ENCODE results near the gene ASTL. TPM values are rescaled to one million over a fixed set of nuclear protein-coding genes. Genes with fewer than 3 reads are reported as not detected.

Gene ASTL
- total RNA-seq, 1 donor from 2014 or later, result 2.4 TPM

DNA sequence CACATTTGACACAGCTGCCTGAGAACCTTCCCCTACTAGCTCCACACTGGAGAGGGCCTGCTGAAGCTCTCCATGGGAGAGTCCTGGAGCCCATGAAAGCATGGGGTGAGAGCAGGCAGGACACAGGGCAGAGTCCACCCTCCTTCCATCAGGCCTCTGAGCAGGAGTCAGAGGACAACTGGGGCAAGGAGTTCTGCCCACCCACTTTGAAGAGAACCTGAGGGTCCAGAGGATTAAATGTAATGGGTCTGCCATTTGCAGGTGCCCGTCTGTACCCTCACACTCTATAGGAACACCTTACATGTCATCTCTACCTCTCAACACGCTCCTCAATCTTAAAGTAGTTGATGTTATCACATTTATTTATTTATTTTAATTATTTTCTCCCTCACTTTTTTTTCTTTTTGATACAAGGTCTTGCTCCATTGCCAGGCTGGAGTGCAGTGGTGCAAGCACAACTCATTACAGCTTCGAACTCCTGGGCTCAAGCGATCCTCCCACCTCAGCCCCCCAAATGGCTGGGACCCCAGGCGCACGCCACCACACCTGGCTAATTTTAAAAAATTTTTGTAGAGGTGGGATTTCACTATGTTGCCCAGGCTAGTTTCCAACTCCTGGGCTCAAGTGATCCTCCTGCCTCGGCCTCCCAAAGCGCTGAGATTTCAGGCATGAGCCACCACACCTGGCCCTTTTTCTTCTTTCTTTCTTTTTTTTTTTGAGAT lies 32.1 kb downstream of the ASTL start:
- Mint-ChIP-seq H3K9me3 (peaks cover 9% of the 10 kb centered on the region), H3K27me3 (peaks cover 2% of the 10 kb centered on the region), H3K4me3 (no peak overlapping the region), H3K4me1 (no peaks in the 10 kb centered on the region), H3K36me3 (ENCODE audit: low read depth) (peaks cover 1% of the 10 kb centered on the region), H3K27ac (no peak overlapping the region)
- DNase-seq, result no peak
- intact Hi-C loops (cut with micrococcal nuclease), result no loop called here

DNA sequence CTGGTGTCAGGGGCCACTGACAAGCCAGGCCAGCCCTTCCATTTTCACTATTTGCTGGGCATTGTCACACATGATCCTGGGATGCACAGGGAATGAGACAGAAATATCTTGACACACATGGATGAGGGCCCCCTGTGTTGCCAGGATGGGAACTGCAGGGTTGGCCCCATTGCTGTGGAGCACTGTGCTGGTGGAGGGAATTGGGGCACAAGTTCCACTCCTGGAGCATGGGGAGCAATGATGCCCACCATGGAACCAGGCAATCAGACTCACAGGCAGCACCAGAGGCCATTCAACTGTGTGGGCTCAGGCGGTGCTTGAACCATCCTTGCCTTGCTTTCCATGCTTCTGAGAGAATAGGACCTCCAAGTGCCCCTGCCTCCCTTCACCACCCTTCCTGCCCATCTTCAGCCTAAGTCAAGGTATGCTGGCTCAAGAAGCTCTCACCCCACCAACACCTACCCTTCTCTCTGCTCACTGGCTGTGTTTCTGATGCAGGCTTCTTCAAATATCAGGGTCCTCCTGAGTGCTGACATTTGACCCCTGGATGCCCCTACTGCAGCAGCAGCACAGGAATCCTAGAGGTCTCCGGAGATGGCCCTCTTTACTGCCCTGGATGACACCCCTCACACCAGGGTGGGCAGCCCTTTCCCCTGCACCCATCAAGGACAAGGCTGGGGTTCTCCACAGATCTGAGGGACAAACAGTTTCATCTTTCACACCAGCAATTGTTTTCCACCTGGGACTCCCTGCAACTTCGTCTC lies 33.0 kb downstream of the ASTL start:
- H3K36me3 Mint-ChIP-seq (ENCODE audit: low read depth), result peaks cover 1% of the 10 kb centered on the region
- H3K27me3 Mint-ChIP-seq, result peaks cover 2% of the 10 kb centered on the region
- H3K9me3 Mint-ChIP-seq, result peaks cover 9% of the 10 kb centered on the region
- H3K4me3 Mint-ChIP-seq, result no peak overlapping the region
- no peak overlapping the region for H3K27ac Mint-ChIP-seq
- no peaks in the 10 kb centered on the region for H3K4me1 Mint-ChIP-seq
- DNase-seq, result no peak
- intact Hi-C loops (cut with micrococcal nuclease), result no loop called here

DNA sequence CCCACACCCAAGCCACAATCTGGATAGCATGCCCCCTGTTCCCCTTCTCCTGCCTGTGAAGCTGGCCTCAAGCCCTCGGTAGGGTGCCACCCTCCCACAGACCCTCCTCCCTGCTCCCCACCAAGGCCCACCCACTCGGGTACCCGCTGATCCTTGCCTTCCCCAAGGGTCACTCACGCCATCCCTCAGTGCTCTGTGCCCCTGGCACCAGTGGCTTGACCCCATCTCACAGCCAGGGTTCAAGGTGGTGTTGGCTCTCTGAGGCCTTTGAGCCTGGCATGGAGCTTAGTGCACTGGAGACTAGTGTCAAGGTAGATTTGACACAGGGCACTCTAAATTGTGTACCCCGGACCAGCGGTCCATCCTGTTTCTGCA lies 33.8 kb downstream of the ASTL start:
- Mint-ChIP-seq H3K36me3 (ENCODE audit: low read depth) (peaks cover 1% of the 10 kb centered on the region), H3K27ac (no peak overlapping the region), H3K9me3 (peaks cover 9% of the 10 kb centered on the region)

DNA sequence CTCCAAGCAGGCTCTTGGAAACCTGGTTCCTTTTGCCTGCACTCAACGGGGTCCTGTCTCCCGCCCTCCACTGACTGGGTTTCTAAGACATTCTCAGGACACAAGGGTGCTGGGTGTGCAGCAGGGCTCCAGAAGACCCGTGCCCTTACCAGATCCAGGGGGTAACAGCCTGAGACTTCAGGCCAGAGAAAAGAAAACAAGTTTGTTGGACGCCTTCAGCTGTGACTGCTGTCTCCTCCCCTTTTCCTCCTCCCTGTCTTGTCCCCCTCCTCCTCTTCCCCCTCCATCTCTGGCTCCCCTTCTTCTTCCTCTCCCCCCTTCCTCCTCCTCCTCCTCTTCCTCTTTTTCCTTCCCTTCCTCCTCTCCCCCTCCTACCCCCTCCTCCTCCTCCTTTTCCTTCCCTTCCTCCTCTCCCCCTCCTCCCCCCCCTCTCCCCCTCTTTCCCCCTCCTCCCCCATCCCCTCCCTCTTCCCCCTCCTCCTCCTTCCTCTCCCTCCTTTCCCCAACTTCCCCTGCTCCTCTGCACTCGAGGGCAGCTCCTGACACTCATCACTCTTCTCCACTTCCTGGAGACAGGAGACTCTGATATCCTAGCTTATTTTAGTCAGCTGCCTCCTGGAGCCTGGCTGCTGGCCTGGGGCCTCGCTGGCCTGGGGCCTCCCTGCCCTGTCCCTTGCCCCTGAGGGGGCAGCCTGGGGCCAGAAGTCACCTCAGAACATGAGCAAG lies 34.4 kb downstream of the ASTL start:
- intact Hi-C loops (cut with micrococcal nuclease), result no loop called here
- H3K27ac Mint-ChIP-seq, result no peak overlapping the region
- no peak for DNase-seq

More for the DNA sequence above, 33.8 kb downstream of the ASTL start:
- Mint-ChIP-seq H3K4me3 (no peak overlapping the region), H3K27me3 (peaks cover 2% of the 10 kb centered on the region), H3K4me1 (no peaks in the 10 kb centered on the region)
- DNase-seq, result no peak
- intact Hi-C loops (cut with micrococcal nuclease), result no loop called here

DNA sequence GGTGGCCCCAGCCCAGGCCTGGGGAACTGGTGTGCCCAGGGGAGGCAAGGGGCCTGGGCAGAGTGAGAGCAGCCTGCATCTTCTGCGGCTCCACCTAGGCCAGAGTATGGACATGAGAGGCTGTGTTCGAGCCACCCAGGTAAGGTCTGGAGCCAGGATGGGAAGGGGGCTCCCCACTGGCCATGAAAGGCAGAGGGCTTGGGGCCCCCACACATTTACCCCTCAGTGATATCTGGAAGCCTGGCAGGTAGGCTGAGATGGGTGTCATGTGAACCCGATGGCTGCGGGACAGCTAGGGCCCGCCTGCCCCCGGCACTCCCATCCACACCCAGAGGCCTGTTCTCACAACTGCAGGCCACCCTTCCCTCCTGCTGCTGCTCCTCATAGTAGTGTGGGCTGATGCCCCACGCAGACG lies 35.1 kb downstream of the ASTL start:
- Mint-ChIP-seq H3K4me3 (no peak overlapping the region), H3K9me3 (peaks cover 9% of the 10 kb centered on the region), H3K4me1 (no peaks in the 10 kb centered on the region), H3K36me3 (ENCODE audit: low read depth) (peaks cover 1% of the 10 kb centered on the region), H3K27ac (no peak overlapping the region), H3K27me3 (peaks cover 2% of the 10 kb centered on the region)
- intact Hi-C loops (cut with micrococcal nuclease), result no loop called here
- no peak for DNase-seq

More for the DNA sequence above, 34.4 kb downstream of the ASTL start:
- H3K9me3 Mint-ChIP-seq, result peaks cover 9% of the 10 kb centered on the region
- no peak overlapping the region for H3K4me3 Mint-ChIP-seq
- H3K36me3 Mint-ChIP-seq (ENCODE audit: low read depth), result peaks cover 1% of the 10 kb centered on the region
- no peaks in the 10 kb centered on the region for H3K4me1 Mint-ChIP-seq
- H3K27me3 Mint-ChIP-seq, result peaks cover 2% of the 10 kb centered on the region

DNA sequence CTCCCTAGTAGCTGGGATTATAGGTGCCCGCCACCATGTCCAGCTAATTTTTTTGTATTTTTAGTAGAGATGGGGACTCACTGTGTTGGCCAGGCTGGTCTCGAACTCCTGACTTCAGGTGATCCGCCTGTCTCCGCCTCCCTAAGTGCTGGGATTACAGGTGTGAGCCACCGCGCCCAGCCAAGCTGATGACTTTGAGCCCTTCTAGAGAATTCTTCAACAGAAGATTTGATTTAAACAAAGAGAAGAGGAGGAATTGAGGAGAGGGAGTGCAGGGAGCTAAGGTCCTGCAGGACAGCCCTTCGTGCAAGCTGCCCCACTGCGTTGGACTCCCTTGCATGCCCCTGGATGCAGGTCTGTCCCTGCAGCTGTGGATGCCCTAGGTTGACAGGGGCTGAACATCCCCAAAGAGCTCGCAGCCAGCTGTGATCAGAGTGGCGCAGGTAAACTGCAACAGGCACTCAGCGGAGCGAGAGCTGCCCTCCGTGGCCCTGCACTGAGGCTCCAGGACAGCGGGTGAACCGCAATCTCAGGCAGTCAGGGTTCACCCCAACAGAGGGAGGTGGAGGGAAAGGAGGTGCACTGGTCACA lies 35.6 kb downstream of the ASTL start:
- DNase-seq, result no peak
- Mint-ChIP-seq H3K27ac (no peak overlapping the region), H3K36me3 (ENCODE audit: low read depth) (peaks cover 1% of the 10 kb centered on the region), H3K27me3 (peaks cover under 1% of the 10 kb centered on the region), H3K4me1 (no peaks in the 10 kb centered on the region), H3K4me3 (no peak overlapping the region), H3K9me3 (peaks cover 9% of the 10 kb centered on the region)
- intact Hi-C loops (cut with micrococcal nuclease), result no loop called here

DNA sequence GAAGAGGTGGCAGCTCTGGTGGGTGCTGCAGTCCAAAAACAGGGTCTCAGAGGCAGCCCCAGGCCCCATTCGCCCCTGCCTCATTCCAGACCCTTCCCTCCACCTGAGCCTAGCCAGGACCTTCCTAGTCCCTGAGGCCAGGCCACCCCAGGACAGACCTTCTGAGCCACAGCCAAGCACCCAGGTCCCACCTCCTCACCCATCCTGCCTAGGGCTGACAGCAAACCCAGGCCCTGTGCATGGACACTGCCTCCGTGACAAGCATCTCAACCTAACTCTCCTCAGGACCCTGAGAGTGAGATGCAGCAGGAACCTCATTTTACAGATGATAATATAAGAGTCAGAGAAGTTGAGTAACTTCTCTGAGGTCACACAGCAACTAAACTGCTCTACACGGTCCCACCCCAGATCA lies 37.4 kb downstream of the ASTL start:
- H3K4me1 Mint-ChIP-seq, result no peaks in the 10 kb centered on the region
- H3K27ac Mint-ChIP-seq, result no peak overlapping the region
- DNase-seq, result no peak
- H3K9me3 Mint-ChIP-seq, result peaks cover 9% of the 10 kb centered on the region
- H3K4me3 Mint-ChIP-seq, result no peak overlapping the region
- H3K36me3 Mint-ChIP-seq (ENCODE audit: low read depth), result peaks cover 1% of the 10 kb centered on the region
- intact Hi-C loops (cut with micrococcal nuclease), result no loop called here
- peaks cover 3% of the 10 kb centered on the region for H3K27me3 Mint-ChIP-seq

DNA sequence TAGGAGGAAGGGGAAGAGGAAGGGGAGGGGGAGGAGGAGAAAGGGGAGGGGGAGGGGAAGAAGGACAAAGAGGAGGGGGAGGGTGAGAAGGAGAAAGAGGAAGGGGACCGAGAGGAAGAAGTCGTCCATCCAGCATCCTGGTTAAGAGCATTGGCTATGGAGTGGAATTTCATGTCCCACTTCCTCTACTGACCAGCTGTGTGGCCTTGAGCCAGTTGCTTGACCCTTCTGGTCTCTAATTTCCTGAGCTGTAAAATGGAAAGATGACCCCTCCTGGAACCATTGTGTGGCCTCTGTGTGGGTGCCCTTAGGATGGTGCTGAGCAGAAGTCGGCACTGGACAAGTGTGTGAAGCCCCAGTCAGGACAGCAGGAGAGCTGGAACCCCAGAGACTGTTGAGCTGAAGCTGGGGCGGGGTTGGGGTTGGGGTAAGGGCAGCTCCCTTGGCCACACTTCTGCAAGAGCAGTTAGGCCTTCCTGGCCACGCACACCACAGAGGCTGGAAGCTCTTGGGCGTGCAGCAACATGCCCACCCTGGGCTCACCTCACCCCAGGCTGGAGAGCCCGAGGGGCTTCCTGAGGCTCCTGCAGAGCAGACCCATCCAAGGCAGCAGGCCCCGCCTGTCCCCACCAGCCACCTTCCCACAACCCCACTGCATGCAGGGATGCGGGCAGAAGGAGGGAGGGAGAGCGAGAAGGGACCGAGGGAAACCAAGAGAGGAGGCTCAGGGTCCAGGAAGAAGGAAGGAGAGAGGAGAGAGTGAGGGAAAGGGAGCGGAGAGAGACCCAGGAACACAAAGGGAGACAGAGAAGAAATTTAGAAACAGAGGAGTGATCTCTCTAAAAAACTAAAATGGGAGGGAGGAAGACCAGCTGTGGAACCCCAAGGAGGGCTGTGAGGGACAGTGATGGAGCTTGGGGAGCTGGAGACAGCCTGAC lies 38.2 kb downstream of the ASTL start:
- H3K27me3 Mint-ChIP-seq, result peaks cover 8% of the 10 kb centered on the region

DNA sequence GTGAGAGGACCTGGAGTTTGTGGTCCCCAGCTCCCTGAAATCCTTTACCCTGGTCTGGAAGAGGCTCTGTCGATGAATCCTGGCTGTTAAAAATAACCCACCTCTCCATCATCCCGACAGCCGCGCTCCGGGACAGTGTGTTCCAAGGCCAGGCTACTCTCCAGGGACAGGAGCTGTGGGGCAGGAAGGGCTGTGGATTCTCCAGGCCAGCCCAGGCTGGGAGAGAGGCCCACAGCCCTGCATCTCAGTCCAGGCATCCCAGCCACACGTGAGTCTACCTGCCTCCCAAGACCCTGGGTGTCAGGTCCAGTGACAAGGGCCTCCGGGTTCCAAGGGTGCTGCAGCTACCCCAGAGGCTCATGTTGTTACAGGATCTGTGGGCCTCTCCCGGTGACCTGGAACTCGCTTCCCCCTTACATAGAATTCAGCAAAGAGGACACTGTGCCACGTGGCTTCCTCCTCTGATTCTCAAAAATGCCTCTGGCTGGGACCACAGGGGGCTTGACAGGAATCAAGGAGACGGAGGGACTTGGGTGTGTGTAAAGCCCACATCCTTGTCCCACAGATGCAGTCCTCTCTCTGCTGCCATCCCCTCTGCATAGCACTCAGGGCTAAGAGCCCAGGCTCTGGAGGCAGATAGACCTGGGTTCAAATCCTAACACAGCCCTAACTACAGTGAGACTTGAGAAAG lies 39.3 kb downstream of the ASTL start:
- Mint-ChIP-seq H3K27me3 (peaks cover 13% of the 10 kb centered on the region), H3K27ac (no peak overlapping the region), H3K36me3 (ENCODE audit: low read depth) (no peaks in the 10 kb centered on the region), H3K4me1 (no peaks in the 10 kb centered on the region), H3K4me3 (no peak overlapping the region), H3K9me3 (no peaks in the 10 kb centered on the region)
- intact Hi-C loops (cut with micrococcal nuclease), result no loop called here
- no peak for DNase-seq

More for the DNA sequence above, 38.2 kb downstream of the ASTL start:
- Mint-ChIP-seq H3K4me1 (no peaks in the 10 kb centered on the region), H3K36me3 (ENCODE audit: low read depth) (peaks cover 1% of the 10 kb centered on the region), H3K9me3 (peaks cover 4% of the 10 kb centered on the region), H3K4me3 (no peak overlapping the region), H3K27ac (no peak overlapping the region)
- DNase-seq, result no peak
- intact Hi-C loops (cut with micrococcal nuclease), result no loop called here

DNA sequence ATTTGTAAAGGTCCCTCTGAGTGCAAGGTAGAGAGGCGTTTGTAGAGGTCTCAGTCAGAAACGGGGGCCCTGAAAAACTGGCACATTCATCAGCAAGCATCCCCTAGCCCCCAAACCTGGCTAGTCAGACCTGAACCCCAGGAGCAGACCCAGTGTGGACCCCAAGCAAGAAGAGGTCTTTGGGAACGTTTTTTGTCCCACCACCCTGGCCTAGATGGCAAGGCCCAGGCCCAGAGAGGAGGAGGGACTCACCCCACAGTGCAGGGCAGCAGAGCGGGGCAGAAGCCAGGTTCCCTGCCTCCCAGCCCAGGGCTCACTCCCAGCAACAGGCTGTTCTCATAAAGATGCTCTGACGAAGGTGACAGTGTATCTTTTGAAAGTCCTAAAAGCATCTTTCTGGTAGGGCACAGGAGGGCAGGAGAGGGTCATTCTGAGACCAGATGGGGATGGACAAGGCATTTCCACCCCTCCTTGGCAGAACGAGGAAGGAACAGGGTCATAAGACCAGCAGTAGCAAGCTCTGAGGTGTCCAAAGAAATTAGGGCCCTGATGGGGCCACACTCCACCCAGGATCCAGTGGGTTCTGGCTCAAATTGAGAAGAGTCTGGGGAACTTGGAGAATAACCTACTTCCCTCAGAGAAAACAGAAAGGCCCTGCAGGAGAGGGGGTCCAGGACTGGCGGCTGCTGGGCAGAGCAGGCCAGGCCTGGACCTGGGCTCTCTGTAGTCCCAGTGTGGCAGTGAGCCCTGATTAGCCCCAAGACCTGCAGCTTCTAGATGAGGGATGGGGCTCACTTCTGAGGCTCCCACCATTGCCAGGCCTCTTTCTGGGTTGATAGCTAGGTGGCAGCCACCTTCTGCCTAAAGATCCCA lies 40.1 kb downstream of the ASTL start:
- Mint-ChIP-seq H3K27me3 (peaks cover 13% of the 10 kb centered on the region), H3K36me3 (ENCODE audit: low read depth) (no peaks in the 10 kb centered on the region), H3K27ac (no peak overlapping the region), H3K9me3 (no peaks in the 10 kb centered on the region), H3K4me3 (no peak overlapping the region), H3K4me1 (no peaks in the 10 kb centered on the region)
- DNase-seq, result no peak
- intact Hi-C loops (cut with micrococcal nuclease), result no loop called here

DNA sequence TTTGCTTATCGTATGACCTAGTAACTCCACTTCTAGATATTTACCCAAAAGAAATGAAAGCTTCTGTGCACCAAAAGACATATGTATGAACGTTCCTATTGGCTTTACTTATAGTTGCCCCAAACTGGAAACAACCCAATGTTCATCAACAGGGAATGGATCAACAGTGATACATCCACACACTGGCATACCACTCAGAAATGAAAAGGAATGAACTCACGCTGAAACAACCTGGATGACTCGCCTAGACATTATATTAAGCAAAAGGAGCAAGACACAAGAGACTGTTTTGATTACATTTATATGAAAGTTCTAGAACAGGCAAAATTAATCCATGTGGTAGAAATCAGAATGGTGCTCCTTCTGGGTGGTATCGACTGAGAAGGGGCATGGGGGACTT lies 40.9 kb downstream of the ASTL start:
- H3K9me3 Mint-ChIP-seq, result no peaks in the 10 kb centered on the region

DNA sequence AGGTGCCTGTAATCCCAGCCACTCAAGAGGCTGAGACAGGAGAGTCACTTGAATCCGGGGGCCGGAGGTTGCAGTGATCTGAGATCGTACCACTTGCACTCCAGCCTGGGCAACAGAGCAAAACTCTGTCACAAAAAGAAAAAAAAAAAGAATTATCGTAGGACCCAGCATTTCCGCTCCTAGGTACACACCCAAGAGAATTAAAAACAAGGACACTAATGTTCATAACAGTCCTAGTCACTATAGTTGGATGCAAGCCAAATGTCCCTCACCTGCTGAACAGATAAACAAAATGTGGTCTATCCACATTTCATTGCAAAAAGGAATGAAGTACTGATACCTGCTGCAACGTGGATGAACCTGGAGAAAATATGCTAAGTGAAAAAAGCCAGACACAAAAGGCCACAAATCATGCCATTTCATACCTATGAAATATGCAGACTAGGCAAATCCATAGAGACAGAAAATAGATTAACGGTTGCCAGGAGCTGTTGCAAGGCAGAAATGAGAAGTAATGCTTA lies 43.1 kb downstream of the ASTL start:
- no peaks in the 10 kb centered on the region for H3K36me3 Mint-ChIP-seq (ENCODE audit: low read depth)
- no peak overlapping the region for H3K4me3 Mint-ChIP-seq
- DNase-seq, result no peak
- H3K9me3 Mint-ChIP-seq, result no peaks in the 10 kb centered on the region
- no peaks in the 10 kb centered on the region for H3K4me1 Mint-ChIP-seq
- peaks cover 13% of the 10 kb centered on the region for H3K27me3 Mint-ChIP-seq
- intact Hi-C loops (cut with micrococcal nuclease), result no loop called here
- no peak overlapping the region for H3K27ac Mint-ChIP-seq

More for the DNA sequence above, 40.9 kb downstream of the ASTL start:
- Mint-ChIP-seq H3K4me1 (no peaks in the 10 kb centered on the region), H3K27ac (no peak overlapping the region), H3K27me3 (peaks cover 13% of the 10 kb centered on the region), H3K4me3 (no peak overlapping the region), H3K36me3 (ENCODE audit: low read depth) (no peaks in the 10 kb centered on the region)
- no peak for DNase-seq
- intact Hi-C loops (cut with micrococcal nuclease), result no loop called here

All from activated CD4-positive, alpha-beta T cell treated with anti-CD3 and anti-CD28 coated beads, Interleukin-2, amount 10 ng/mL, durations not matched to agents 24 days and 14 days (primary cell).